HEK293T (cell line): ENCODE data around the gene CD69.

ENCODE experiments used
- ARNT ChIP-seq: fragments of 450-650 bp; IDR thresholded peaks from 2 replicates; pipeline ENCODE4 v1.6.1; 2017; ENCODE audit warnings: mild to moderate bottlenecking
- BHLHE40 ChIP-seq: fragments of 450-650 bp; IDR thresholded peaks from 2 replicates; pipeline ENCODE4 v1.6.1; 2016; ENCODE audit warnings: mild to moderate bottlenecking, moderate library complexity, borderline replicate concordance
- CTBP1 ChIP-seq: fragments of 450-650 bp; IDR thresholded peaks from 2 replicates; pipeline ENCODE4 v1.6.1; 2016; ENCODE audit warnings: borderline replicate concordance
- FOXA1 ChIP-seq: fragments of 450-650 bp; IDR thresholded peaks from 2 replicates; pipeline ENCODE4 v1.6.1; 2016; ENCODE audit warnings: mild to moderate bottlenecking
- FOXM1 ChIP-seq: fragments of 450-650 bp; IDR thresholded peaks from 2 replicates; pipeline ENCODE4 v1.6.1; 2017; ENCODE audit warnings: mild to moderate bottlenecking, borderline replicate concordance
- PKNOX1 ChIP-seq: fragments of 450-650 bp; IDR thresholded peaks from 2 replicates; pipeline ENCODE4 v1.6.1; 2016
- SP1 ChIP-seq: fragments of 450-650 bp; IDR thresholded peaks from 2 replicates; pipeline ENCODE4 v1.6.1; 2017
- ZNF384 ChIP-seq: fragments of 450-650 bp; IDR thresholded peaks from 2 replicates; pipeline ENCODE4 v1.6.1; 2016

- no peak for TF ChIP-seq PKNOX1
- no peak for TF ChIP-seq FOXA1
- TF ChIP-seq SP1 = no peak
- no peak for TF ChIP-seq ARNT
- no peak for TF ChIP-seq CTBP1
- TF ChIP-seq ZNF384 = no peak
- no peak for TF ChIP-seq FOXM1
- no peak for TF ChIP-seq BHLHE40
Measured at GRCh38 chr12:9708853-9709252, 51.8 kb downstream of the CD69 start.
